Measurements from ENCODE around the gene IL1RAPL2.
"Not testable (repeated sequence)": the region's sequence is repeated elsewhere in the genome, so short reads cannot be mapped to it uniquely, and the experiment has no call there.

IL1RAPL2 gene

DNA sequence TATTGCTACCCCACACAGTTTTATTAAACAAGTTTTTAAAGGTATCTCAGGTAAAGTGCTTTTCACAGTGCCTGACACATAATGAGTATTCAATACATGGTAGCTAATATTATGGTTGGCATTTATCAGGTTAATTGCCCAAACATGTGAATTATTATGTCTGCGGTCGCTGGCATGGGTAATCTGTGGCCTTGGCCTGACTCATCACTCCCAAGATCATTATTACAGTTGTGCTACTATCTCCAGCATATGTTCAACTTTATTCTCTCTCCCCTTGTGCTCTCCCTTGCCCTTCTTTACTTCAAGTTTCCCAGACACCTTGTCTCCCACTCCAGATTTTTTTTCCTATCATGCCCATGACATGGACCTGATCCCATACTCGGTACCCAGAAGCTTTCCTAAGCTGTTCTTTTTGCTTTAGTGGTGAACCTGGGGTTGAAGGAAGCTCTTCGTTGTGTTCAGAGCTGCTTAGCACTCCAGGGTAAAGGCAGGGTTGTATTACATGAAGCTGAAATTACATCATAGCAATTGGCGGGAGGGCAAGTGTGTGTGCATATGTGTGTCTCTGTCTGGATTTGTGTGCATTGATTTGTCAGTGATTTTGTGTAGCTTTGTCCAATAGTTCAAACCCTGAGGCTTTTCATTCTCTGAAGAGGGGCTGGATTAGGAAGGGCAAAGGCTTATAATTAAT lies 1079.8 kb downstream of the IL1RAPL2 start:
- DNase-seq = no peak

- DNase-seq = no peak
Observed at GRCh38 chrX:105646592-105647372, 1080.8 kb downstream of the IL1RAPL2 start.

- DNase-seq = no peak
Observed at GRCh38 chrX:105647749-105648148, 1081.8 kb downstream of the IL1RAPL2 start.

DNA sequence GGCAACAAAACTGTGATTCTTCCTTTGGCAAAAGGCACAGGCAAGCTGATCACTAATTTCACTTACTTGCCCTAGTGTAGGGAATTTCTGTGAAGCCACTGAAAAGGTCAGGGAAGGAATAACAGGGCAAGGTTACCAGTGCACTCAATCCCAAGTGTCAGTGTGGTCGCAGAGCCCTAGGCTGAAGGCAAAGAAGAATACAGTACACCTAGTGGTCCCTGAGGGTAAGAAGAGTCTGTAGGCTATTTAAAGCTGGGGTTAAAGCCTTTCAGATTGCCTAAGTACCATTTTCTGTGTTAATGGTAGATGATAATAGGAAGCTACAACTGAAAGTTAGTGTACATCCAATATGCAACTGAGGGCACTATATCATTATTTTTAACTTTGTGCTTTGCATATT lies 1082.7 kb downstream of the IL1RAPL2 start:
- DNase-seq = no peak

GRCh38 chrX:105650577-105650976 lies 1084.6 kb downstream of the IL1RAPL2 start:
- DNase-seq = no peak

GRCh38 chrX:105650986-105651385 lies 1085.0 kb downstream of the IL1RAPL2 start:
- no peak for DNase-seq

GRCh38 chrX:105653891-105654290 lies 1087.9 kb downstream of the IL1RAPL2 start:
- DNase-seq = no peak

DNA sequence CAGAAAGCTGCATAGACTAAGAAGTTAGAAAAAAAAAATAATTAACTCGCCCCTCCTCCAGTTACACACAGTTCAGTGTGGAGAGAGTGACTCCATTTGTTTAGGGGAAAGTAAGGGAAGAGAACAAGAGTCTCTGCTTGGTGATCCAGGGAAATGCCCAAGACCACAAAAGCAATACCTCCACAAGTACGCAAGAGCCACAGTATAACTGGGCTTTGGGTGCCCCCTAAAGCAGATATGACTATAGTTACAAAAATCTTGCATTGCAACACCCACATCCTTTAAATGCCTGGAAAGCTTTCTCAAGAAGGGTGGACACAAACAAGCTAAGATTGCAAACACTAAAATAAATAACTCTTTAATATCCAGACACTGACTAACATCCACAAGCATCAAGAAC lies 1092.1 kb downstream of the IL1RAPL2 start:
- DNase-seq = no peak

- DNase-seq = no peak
Observed at GRCh38 chrX:105662248-105662647, 1096.2 kb downstream of the IL1RAPL2 start.

- DNase-seq = no peak
Observed at GRCh38 chrX:105664243-105664642, 1098.2 kb downstream of the IL1RAPL2 start.

GRCh38 chrX:105684288-105684687 lies 1118.3 kb downstream of the IL1RAPL2 start:
- not testable (repeated sequence) for DNase-seq

GRCh38 chrX:105694839-105695238 lies 1128.8 kb downstream of the IL1RAPL2 start:
- DNase-seq = no peak

- no peak for DNase-seq
Observed at GRCh38 chrX:105695451-105695850, 1129.5 kb downstream of the IL1RAPL2 start.

- no peak for DNase-seq
Observed at GRCh38 chrX:105696870-105697269, 1130.9 kb downstream of the IL1RAPL2 start.

DNA sequence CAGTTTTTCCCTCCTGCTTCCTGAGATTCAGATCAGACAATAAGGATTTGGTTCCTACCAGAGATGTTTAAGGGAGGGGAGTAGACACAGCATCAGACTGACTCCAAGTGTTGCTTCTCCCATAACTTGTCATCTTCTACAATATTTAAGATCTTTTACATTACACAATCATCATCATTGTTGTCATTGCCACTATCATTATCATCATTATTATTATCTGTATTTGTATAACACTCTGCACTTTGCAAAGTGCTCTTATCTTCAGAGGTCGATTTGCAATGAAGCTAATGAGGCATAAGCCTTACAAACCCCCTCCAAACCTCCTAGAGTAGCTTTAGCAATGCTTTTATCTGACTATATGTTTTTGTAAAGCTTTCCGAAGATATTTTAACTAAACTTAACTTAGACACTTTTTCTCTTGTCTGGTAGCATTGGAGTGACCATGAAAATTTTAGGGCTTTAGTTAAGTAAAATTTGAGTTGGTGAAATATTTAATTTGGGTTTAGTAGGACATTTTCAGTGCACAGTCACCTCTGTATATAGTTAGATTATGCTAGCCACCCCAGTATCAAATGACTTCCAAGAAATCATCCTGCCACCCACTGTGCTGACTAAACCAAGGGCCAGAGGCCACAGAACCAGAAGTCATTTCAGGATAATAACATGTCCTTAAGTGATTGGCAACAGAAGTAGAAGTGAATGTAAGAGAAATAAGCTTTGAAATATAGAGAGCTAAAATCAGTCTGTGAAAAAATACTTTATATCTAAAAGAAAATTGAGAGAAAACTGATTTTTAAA lies 1132.2 kb downstream of the IL1RAPL2 start:
- no peak for DNase-seq

DNA sequence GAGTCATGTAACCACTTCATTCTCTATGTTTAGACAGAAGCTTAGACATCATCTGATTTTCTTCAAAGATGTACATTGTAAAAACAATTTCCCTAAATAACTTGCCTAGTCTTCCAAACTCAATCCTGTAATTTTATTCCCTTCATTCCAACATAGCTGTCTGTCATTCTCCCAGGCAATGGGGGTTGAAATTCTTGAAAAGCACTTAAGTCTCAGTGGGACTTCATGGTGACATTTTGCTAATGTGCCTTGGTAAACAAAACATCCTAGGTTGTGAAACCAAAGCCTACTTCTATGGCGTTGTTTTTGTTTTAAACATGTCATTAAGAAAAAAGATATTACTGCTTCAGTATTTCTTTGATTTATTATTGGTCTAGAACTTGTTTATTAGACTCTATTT lies 1134.3 kb downstream of the IL1RAPL2 start:
- no peak for DNase-seq

DNA sequence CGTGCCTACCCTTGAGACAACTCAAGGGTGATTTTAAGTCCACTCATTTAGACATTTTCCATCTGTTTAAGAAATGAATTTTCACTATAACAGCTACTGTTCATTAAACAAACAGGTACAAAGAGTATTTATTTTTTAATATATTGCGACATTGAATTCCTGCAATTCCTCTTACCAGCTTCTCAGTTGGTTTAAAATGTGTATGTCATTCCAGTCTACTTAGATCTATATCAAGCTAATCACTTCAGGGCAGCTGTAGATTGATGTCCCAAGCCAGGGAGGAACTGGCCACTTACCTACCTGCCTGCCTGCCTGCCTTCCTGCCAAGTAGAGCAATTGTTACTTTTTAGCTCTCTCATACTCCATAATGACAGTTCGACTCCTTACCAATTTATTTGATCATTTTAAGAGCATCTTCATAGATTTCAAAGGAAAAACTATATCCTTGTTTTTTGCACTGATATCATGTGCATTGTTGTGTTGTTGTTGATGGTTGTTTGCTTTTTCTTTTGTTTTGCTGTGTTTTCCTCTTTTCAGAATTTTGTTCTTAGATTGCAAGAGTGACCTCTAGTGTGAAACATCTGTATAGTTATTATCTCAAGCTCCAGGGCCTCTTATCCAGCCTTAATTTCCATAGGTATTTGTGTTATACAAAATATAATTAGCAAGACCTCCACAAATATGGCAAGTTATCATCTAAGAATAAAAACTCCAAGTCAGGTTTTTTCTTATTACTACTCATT lies 1135.5 kb downstream of the IL1RAPL2 start:
- no peak for DNase-seq

GRCh38 chrX:105703876-105704275 lies 1137.9 kb downstream of the IL1RAPL2 start:
- no peak for DNase-seq

DNA sequence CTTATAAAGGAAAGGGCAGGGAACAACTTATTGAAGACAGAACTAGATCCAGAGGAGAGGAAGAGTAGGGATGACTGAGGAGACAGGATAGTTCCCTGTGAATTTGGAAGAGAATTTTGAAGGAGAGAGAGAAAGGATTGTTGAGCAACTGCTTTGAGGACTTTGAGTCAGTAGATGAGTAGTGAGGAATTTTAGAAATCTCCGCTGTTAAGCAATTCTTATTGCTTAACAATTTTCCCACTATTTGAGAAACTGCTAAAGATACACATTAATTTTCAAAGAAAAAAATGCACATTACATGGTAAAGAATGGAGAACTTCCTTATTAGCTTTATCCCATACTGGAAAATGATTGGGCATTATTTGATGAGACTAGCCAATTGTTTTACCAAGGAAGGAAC lies 1140.0 kb downstream of the IL1RAPL2 start:
- no peak for DNase-seq

DNA sequence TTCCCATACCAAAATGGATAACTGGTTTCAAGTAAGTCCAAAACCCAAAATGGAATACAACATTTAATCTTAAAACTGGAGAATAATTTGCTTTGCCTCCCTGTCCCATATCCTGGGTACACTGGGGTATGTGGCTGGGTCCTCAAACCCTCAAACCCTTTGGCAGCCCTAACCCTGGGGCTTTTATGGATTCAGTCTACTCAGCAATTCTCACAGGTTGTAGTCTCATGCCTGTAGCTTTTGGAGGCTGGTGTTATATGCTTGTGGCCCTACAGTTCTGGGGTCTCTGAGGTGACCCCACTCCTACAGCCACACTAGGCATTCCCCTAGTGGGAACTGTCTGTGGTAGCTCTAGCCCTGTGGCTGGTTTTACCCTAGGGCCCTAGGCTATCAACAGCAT lies 1145.8 kb downstream of the IL1RAPL2 start:
- no peak for DNase-seq

DNA sequence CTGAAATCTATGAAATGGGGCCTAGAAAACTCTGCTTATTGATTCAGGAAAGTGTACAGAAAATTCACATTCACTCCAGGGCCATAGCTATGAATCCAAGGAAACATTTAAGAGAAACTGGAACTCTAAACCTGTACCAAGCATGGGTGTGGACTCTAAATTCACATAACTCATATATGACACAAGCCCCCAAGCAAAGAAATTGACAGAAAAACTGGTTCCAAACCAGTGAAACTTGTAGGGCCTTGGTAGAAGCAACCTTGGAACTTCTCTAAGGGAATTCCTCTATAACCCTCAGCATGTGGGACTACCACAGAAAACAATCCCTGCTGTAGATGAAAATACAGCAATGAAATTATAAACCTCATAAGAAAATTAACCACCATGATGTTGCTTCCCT lies 1149.7 kb downstream of the IL1RAPL2 start:
- no peak for DNase-seq

DNA sequence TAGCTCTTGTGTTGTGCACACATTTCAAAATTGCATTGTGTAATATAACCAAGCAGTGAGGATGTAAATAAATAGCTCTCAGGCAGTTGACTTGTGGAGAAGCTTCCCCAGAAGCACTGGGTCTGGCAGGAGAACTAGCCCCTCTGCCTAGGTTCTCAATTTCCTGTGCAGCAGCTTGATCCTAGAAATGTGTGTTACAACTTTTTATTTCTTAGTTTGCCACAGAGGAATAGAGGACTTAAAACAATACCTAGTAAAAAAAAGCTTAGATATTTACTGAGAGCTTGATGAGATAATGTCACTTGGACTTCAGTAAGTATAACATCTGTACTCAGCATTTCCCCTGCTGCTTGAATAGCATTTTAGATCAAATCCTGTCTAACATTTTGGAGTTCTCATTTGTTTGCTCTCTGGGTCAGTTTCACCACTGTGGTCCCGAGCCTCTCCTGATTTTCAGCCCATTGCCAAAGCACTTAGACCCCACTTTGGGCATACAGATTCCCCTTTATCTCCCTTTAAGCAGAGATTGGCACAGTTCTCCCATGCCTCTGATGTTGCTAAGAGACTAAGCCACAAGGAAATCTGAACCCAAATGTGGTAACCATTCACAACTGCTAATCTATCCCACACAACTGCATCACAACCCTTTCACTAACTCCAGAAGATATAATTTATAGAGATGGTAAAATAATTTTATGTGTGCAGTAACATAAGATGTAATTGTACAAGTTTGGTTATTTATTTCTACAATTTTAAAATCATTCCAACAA lies 1158.2 kb downstream of the IL1RAPL2 start:
- no peak for DNase-seq
